Ovary (tissue), 3 donors: ENCODE measurements around the gene ADAM12.

Source experiments
- EP300 ChIP-seq: sonication (generic); formaldehyde crosslinking; IDR thresholded peaks from one replicate; pipeline ENCODE4 v1.6.1; 2017; ENCODE audit warnings: antibody characterized with exemption
- TF ChIP-seq, protein P1 (sequence below), 3 donors: fragments of 450-650 bp in 2 of 3; fragments of 200-600 bp in 1 of 3; IDR thresholded peaks; one replicate each; pipeline versions ENCODE4 v1.5.1 to v1.8.0; 2016 to 2022; ENCODE audit warnings: antibody characterized with exemption in 3 of 3, mild to moderate bottlenecking in 1 of 3
- donor health status: DM: no; HTN: no; CAD: no.

DNA sequence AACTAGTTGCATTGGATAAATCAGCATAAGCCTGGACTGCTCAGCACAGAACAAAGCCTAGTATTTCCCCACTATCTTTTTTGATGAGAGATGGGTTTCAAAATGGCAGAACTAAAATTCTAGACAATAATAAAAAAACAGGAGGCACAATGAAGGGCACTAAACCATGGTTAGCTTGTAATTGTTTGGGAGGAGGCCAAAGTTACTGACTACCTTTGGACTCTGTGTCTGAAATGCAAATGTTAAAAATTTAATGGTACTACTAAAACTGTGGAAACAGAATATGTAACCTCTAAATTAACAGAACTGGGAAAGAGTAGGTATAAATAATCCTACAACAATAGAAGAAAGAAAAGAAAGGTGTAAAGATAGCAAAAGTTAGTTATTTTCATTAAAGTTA is 13.0 kb downstream of the ADAM12 start:
- TF ChIP-seq, protein P1, sequence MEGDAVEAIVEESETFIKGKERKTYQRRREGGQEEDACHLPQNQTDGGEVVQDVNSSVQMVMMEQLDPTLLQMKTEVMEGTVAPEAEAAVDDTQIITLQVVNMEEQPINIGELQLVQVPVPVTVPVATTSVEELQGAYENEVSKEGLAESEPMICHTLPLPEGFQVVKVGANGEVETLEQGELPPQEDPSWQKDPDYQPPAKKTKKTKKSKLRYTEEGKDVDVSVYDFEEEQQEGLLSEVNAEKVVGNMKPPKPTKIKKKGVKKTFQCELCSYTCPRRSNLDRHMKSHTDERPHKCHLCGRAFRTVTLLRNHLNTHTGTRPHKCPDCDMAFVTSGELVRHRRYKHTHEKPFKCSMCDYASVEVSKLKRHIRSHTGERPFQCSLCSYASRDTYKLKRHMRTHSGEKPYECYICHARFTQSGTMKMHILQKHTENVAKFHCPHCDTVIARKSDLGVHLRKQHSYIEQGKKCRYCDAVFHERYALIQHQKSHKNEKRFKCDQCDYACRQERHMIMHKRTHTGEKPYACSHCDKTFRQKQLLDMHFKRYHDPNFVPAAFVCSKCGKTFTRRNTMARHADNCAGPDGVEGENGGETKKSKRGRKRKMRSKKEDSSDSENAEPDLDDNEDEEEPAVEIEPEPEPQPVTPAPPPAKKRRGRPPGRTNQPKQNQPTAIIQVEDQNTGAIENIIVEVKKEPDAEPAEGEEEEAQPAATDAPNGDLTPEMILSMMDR (IDR thresholded peaks at IDR 0.05): no peak
- TF ChIP-seq EP300: no peak
